Upper lobe of left lung (tissue), 4 donors: ENCODE results near the gene CCBE1.

ENCODE experiments used
- CTCF ChIP-seq, 6 experiments: fragments of 450-650 bp in 4 of 6; fragments of 200-600 bp in 2 of 6; sonication (generic) in 2 of 6; IDR thresholded peaks; one replicate each; pipeline ENCODE4 v1.5.1; 2016 to 2019; ENCODE audit warnings: antibody characterized with exemption in 6 of 6
- EP300 ChIP-seq, 4 donors: sonication (generic); formaldehyde crosslinking; IDR thresholded peaks; one replicate each; pipeline ENCODE4 v1.5.1; 2017; ENCODE audit warnings: antibody characterized with exemption in 4 of 4, control low read depth in 2 of 4
- POLR2A ChIP-seq, 4 donors: fragments of 450-650 bp; IDR thresholded peaks; one replicate each; pipeline ENCODE4 v1.5.1; 2016 to 2017; ENCODE audit warnings: antibody characterized with exemption in 4 of 4, mild to moderate bottlenecking in 2 of 4
- POLR2AphosphoS5 ChIP-seq, 2 donors: sonication (generic); formaldehyde crosslinking; IDR thresholded peaks; one replicate each; pipeline ENCODE4 v1.5.1; 2017; ENCODE audit warnings: antibody characterized with exemption in 2 of 2

GRCh38 chr18:59656373-59656887 lies 40.8 kb downstream of the CCBE1 start:
- TF ChIP-seq CTCF (IDR thresholded peaks at IDR 0.05): no peak
- no peak for TF ChIP-seq POLR2A (IDR thresholded peaks at IDR 0.05)
- TF ChIP-seq EP300 (IDR thresholded peaks at IDR 0.05): no peak
- no peak for TF ChIP-seq POLR2AphosphoS5 (IDR thresholded peaks at IDR 0.05)
